GM12878 (cell line): Measurements from ENCODE around the gene MPZL1. TPM values are rescaled to one million over a fixed set of nuclear protein-coding genes. Genes with fewer than 3 reads are reported as not detected.

Experiments
- ATAC-seq: fragments of 200-7000 bp; cut with Tn5 transposase; 3 replicates; pipeline ENCODE4 v1.9.1; 2020; ENCODE audit warnings: mild to moderate bottlenecking, moderate library complexity
- BruUV-seq: library from RNA; stranded (reverse); fragments of 400-500 nt; replicated peaks from 2 replicates; lab custom pipeline; 2021; lab: Mats Ljungman, UMichigan
- CTCF ChIA-PET: fragments of 300-600 bp; sonication (Branson Sonifier 250); formaldehyde crosslinking; extraction: SDS; loops from one replicate; lab custom pipeline; 2021; ENCODE audit warnings: inconsistent platforms; lab: Yijun Ruan, JAX
- POLR2A ChIA-PET: fragments of 350-600 bp; formaldehyde crosslinking; extraction: SDS; loops from one replicate; lab custom pipeline; 2021; ENCODE audit warnings: inconsistent platforms; lab: Charles Lee
- RAD21 ChIA-PET: fragments of 300-600 bp; sonication (Branson Sonifier 250); formaldehyde crosslinking; loops from one replicate; lab custom pipeline; 2023; ENCODE audit warnings: antibody characterized with exemption; ENCODE audit not compliant: unreplicated experiment; lab: Charles Lee
- SMC1A ChIA-PET: fragments of 300-600 bp; sonication (Branson Sonifier 250); formaldehyde crosslinking; loops from one replicate; lab custom pipeline; 2023; ENCODE audit not compliant: unreplicated experiment, uncharacterized antibody; lab: Charles Lee
- DNase-seq: peaks from one replicate; pipeline ENCODE4 v3.0.0-alpha.2; 2011; ENCODE audit warnings: low read depth, low spot score
- FAIRE-seq: peaks from 3 replicates; lab custom pipeline; 2011; peaks lifted over from hg19 to GRCh38; lab: Jason Lieb, UNC
- H2AFZ ChIP-seq: 2 replicates; pipeline ENCODE4 v1.6.0; 2011; ENCODE audit warnings: low read depth, low read length, control low read depth; ENCODE audit not compliant: control insufficient read depth
- H3K27ac ChIP-seq: 2 replicates; pipeline ENCODE4 v1.5.1; 2011; ENCODE audit warnings: control low read depth; ENCODE audit not compliant: control insufficient read depth, insufficient read depth
- H3K27me3 ChIP-seq, 2 experiments: replicated peaks in 1 of 2; 2 replicates each; pipeline versions ENCODE4 v1.6.0 to v1.6.1; 2011; ENCODE audit warnings: low read length in 1 of 2; ENCODE audit not compliant: control insufficient read depth in 2 of 2, insufficient read depth in 2 of 2
- H3K36me3 ChIP-seq, 2 experiments: 2 replicates each; pipeline ENCODE4 v1.5.1; 2011; ENCODE audit warnings: low read length in 1 of 2; ENCODE audit not compliant: control insufficient read depth in 2 of 2, insufficient read depth in 2 of 2
- H3K4me1 ChIP-seq: 2 replicates; pipeline ENCODE4 v1.6.1; 2011; ENCODE audit warnings: mild to moderate bottlenecking, low read length, moderate library complexity, mixed read lengths; ENCODE audit not compliant: control insufficient read depth, insufficient read depth
- H3K4me2 ChIP-seq: 2 replicates; pipeline ENCODE4 v1.6.0; 2011; ENCODE audit warnings: control low read depth; ENCODE audit not compliant: control insufficient read depth, insufficient read depth
- H3K4me3 ChIP-seq: fragments of 200-600 bp; sonication (generic); 2 replicates; pipeline ENCODE4 v1.5.1; 2016
- H3K79me2 ChIP-seq: 2 replicates; pipeline ENCODE4 v1.6.0; 2011; ENCODE audit warnings: low read length; ENCODE audit not compliant: control insufficient read depth, insufficient read depth
- H3K9ac ChIP-seq: 2 replicates; pipeline ENCODE4 v1.8.0; 2011; ENCODE audit warnings: low read length, control low read depth, mixed read lengths; ENCODE audit not compliant: control insufficient read depth, insufficient read depth
- H3K9me3 ChIP-seq: replicated peaks from 3 replicates; pipeline ENCODE4 v1.5.1; 2011; ENCODE audit warnings: mild to moderate bottlenecking, low read length; ENCODE audit not compliant: control insufficient read depth, insufficient read depth
- H4K20me1 ChIP-seq: 2 replicates; pipeline ENCODE4 v1.6.0; 2011; ENCODE audit not compliant: control insufficient read depth, insufficient read depth
- ASH2L ChIP-seq: fragments of 300-600, 200-600 bp; sonication (generic); IDR thresholded peaks from 2 replicates; pipeline ENCODE4 v1.6.1; 2017; ENCODE audit warnings: low read depth, mild to moderate bottlenecking, borderline replicate concordance
- ATF2 ChIP-seq: IDR thresholded peaks from 2 replicates; pipeline ENCODE4 v1.6.1; 2012; ENCODE audit warnings: low read length, inconsistent platforms
- ATF7 ChIP-seq: fragments of 450-650 bp; IDR thresholded peaks from 2 replicates; pipeline ENCODE4 v1.6.1; 2016; ENCODE audit warnings: low read depth, mild to moderate bottlenecking
- BMI1 ChIP-seq: fragments of 450-650 bp; IDR thresholded peaks from 2 replicates; pipeline ENCODE4 v1.6.1; 2016; ENCODE audit warnings: mild to moderate bottlenecking, moderate library complexity, borderline replicate concordance
- CHD2 ChIP-seq: IDR thresholded peaks from 2 replicates; pipeline ENCODE4 v1.6.1; 2011; ENCODE audit warnings: low read depth, low read length, improper control_type of control experiment, borderline replicate concordance
- GABPA ChIP-seq: IDR thresholded peaks from 2 replicates; pipeline ENCODE4 v1.6.1; 2014; ENCODE audit warnings: antibody characterized with exemption, low read depth, mild to moderate bottlenecking, inconsistent platforms
- HDAC6 ChIP-seq: fragments of 200-600 bp; sonication (generic); IDR thresholded peaks from one replicate; pipeline ENCODE4 v1.8.0; 2017; ENCODE audit warnings: antibody characterized with exemption; ENCODE audit not compliant: unreplicated experiment
- HSF1 ChIP-seq: fragments of 150-350 bp; IDR thresholded peaks from 2 replicates; pipeline ENCODE4 v1.6.1; 2014; ENCODE audit warnings: mild to moderate bottlenecking, low read depth, low read length
- IRF4 ChIP-seq: IDR thresholded peaks from 2 replicates; pipeline ENCODE4 v1.6.1; 2011; ENCODE audit warnings: low read depth, low read length
- MAX ChIP-seq: IDR thresholded peaks from 2 replicates; pipeline ENCODE4 v1.6.1; 2012; ENCODE audit warnings: low read depth, low read length, improper control_type of control experiment
- MEF2A ChIP-seq: IDR thresholded peaks from 2 replicates; pipeline ENCODE4 v1.6.1; 2011; ENCODE audit warnings: low read depth, mild to moderate bottlenecking, low read length, moderate library complexity; ENCODE audit not compliant: insufficient read depth
- NFYA ChIP-seq: IDR thresholded peaks from 2 replicates; pipeline ENCODE4 v1.6.1; 2011; ENCODE audit warnings: low read depth, mild to moderate bottlenecking, low read length, improper control_type of control experiment, borderline replicate concordance
- NR2C1 ChIP-seq: fragments of 450-650 bp; IDR thresholded peaks from 2 replicates; pipeline ENCODE4 v1.6.1; 2017; ENCODE audit warnings: antibody characterized with exemption, mild to moderate bottlenecking, moderate library complexity
- NR2F1 ChIP-seq: fragments of 450-650 bp; conservative IDR thresholded peaks from 2 replicates; pipeline ENCODE4 v1.6.1; 2017; ENCODE audit warnings: mild to moderate bottlenecking
- POU2F2 ChIP-seq: IDR thresholded peaks from 3 replicates; pipeline ENCODE4 v1.6.1; 2011; ENCODE audit warnings: low read depth, mild to moderate bottlenecking, low read length, borderline replicate concordance
- RAD51 ChIP-seq: fragments of 450-650 bp; IDR thresholded peaks from 2 replicates; pipeline ENCODE4 v1.6.1; 2016; ENCODE audit warnings: moderate library complexity, mild to moderate bottlenecking, inconsistent platforms
- RELA ChIP-seq: fragments of 450-650 bp; IDR thresholded peaks from 2 replicates; pipeline ENCODE4 v1.8.0; 2014; ENCODE audit warnings: borderline replicate concordance; ENCODE audit not compliant: partially characterized antibody
- SMARCA5 ChIP-seq: fragments of 450-650 bp; IDR thresholded peaks from 2 replicates; pipeline ENCODE4 v1.6.1; 2017; ENCODE audit warnings: mild to moderate bottlenecking
- SREBF2 ChIP-seq: IDR thresholded peaks from 2 replicates; pipeline ENCODE4 v1.6.1; 2012; ENCODE audit warnings: mild to moderate bottlenecking, low read length
- STAT1 ChIP-seq: fragments of 450-650 bp; conservative IDR thresholded peaks from 2 replicates; pipeline ENCODE4 v1.6.1; 2014; ENCODE audit warnings: antibody characterized with exemption, mild to moderate bottlenecking
- TARDBP ChIP-seq: IDR thresholded peaks from 2 replicates; pipeline ENCODE4 v1.6.1; 2016; ENCODE audit warnings: borderline replicate concordance
- ZNF274 ChIP-seq: IDR thresholded peaks from one replicate; pipeline ENCODE4 v1.8.0; 2011; ENCODE audit not compliant: insufficient read length, insufficient read depth
- WGBS: methylation state at CpG from one replicate; pipeline ENCODE4 v1.1.6; 2016; ENCODE audit warnings: low lambda C conversion rate; ENCODE audit not compliant: insufficient replicate concordance, insufficient coverage; ENCODE audit errors: missing lambda C conversion rate; 5-methylcytosine and 5-hydroxymethylcytosine counted together
- in situ Hi-C: fragments of 300-500 bp; cut with MboI; formaldehyde crosslinking; loops from 9 replicates; pipeline ENCODE4 v1.14.3; 2018; ENCODE audit warnings: mixed read lengths
- intact Hi-C: fragments of 100-400 bp; cut with micrococcal nuclease; formaldehyde crosslinking; loops from one replicate; pipeline ENCODE4 v1.14.2; 2022; ENCODE audit not compliant: unreplicated experiment
- polyA plus RNA-seq, 11 experiments: library from polyadenylated mRNA; depleted of rRNA in 4 of 11; unstranded in 6 of 11; stranded (reverse) in 5 of 11; fragments of >200 nt; fragmentation: Nextera tagmentation in 4 of 11; fragmentation: Illumina TruSeq in 1 of 11; extraction: Ambion mirVana in 4 of 11; extraction: Trizol in 1 of 11; gene quantifications; 1 replicate in 1 of 11; 2 replicates in 10 of 11; pipeline versions ENCODE4 v1.2.1 to v1.2.3, GENCODE V29; 2011 to 2016; ENCODE audit warnings: inconsistent platforms in 2 of 11, missing spikeins in 2 of 11, low read depth in 1 of 11
- total RNA-seq, 4 experiments: library from RNA; depleted of rRNA in 3 of 4; stranded (reverse); fragments of >200 nt in 3 of 4; fragmentation: Illumina TruSeq in 1 of 4; extraction: Trizol in 1 of 4; gene quantifications; 2 replicates each; pipeline versions ENCODE4 v1.2.1 to v1.2.3, GENCODE V29; 2013 to 2021

Gene MPZL1
- total and polyA plus RNA-seq, 10 of the 15 experiments (the other 5 are each of a cell fraction or from before 2014, with no cell fraction given) = 9.8 to 60.9 (median 45.9) TPM

GRCh38 chr1:167714439-167715156 is 7.2 kb upstream of the MPZL1 start:
- FAIRE-seq = peak; percentile 59
- ChIA-PET POLR2A (interaction anchor here (0.6 to 2.4 kb wide), 9 partner anchors 14 to 313 kb away, joined by 3 to 10 read pairs (median 4); partner anchors contain the start of genes CREG1 and MPC2), SMC1A (interaction anchor here (0.7 to 3.3 kb wide), 11 partner anchors 9 to 367 kb away, joined by 3 to 21 read pairs (median 7); no protein-coding TSS in a partner anchor), RAD21 (interaction anchor here (1.0 to 2.7 kb wide), 12 partner anchors 10 to 161 kb away, joined by 3 to 23 read pairs (median 6); partner anchors contain the start of gene CREG1), CTCF (interaction anchor here (0.7 to 4.6 kb wide), 25 partner anchors 8 to 513 kb away, joined by 3 to 28 read pairs (median 3); partner anchors contain the start of gene CREG1)
- H4K20me1 ChIP-seq = no peaks in the 10 kb centered on the region
- no peaks in the 10 kb centered on the region for H3K36me3 ChIP-seq
- H3K27ac ChIP-seq = peak overlapping the region; percentile 98
- H3K4me1 ChIP-seq = peaks cover 26% of the 10 kb centered on the region
- peak overlapping the region; percentile 95 for H3K4me3 ChIP-seq
- peak; percentile 60 for ATAC-seq
- WGBS = 2% methylated on average over 50 of the region's 50 CpGs
- H3K79me2 ChIP-seq = no peaks in the 10 kb centered on the region
- no peaks in the 10 kb centered on the region for H3K9me3 ChIP-seq
- peak; percentile 85 for DNase-seq
- intact Hi-C loops (loop anchor here (2.0 to 10.0 kb wide), 7 partner anchors 38 to 1840 kb away; partner anchors contain the start of genes DCAF6, MPC2 and POU2F1), in situ Hi-C loops (loop anchor here (5.0 kb wide), 1 partner anchor 223 kb away; the partner anchor contains the start of genes DCAF6 and MPC2)
- H3K4me2 ChIP-seq = peak overlapping the region; percentile 99
- no TSS peak for BruUV-seq
- peak overlapping the region; percentile 99 for H2AFZ ChIP-seq
- H3K27me3 ChIP-seq = no peaks in the 10 kb centered on the region
- H3K9ac ChIP-seq = peak overlapping the region; percentile 89
- TF ChIP-seq TARDBP (peak; percentile 99), NFYA (no peak), RELA (peak; percentile 90), ASH2L (peak; percentile 99; the same call in 1 of the 2 replicates), ATF2 (no peak), NR2F1 (peak; percentile 94), POU2F2 (no peak), RAD51 (peak; percentile 29; the same call in 1 of the 2 replicates), NR2C1 (peak; percentile 37; the same call in 1 of the 2 replicates), SMARCA5 (peak; percentile 95), BMI1 (no peak), ZNF274 (no peak), MAX (peak; percentile 50; the same call in 1 of the 2 replicates), ATF7 (peak; percentile 27; the same call in 1 of the 2 replicates), HSF1 (no peak), SREBF2 (peak; percentile 99), STAT1 (peak; percentile 93), HDAC6 (peak; percentile 84), CHD2 (peak; percentile 64), IRF4 (peak; percentile 81; the same call in 1 of the 2 replicates), MEF2A (0 out of 2 replicates have a peak, but pooled peaks have one; percentile 1), GABPA (peak; percentile 31; the same call in 1 of the 2 replicates)
